PC-3 (cell line): ENCODE data around the gene SHROOM3.

Source experiments
- CTCF ChIP-seq: fragments of 300-600 bp; sonication (generic); conservative IDR thresholded peaks from 2 replicates; pipeline ENCODE4 v1.5.1; 2017; ENCODE audit warnings: antibody characterized with exemption, low read depth, mild to moderate bottlenecking, low read length
- EZH2 ChIP-seq: fragments of 300-600 bp; sonication (generic); IDR thresholded peaks from one replicate; pipeline ENCODE4 v1.6.1; 2017; ENCODE audit warnings: antibody characterized with exemption, mild to moderate bottlenecking, low read length; ENCODE audit not compliant: unreplicated experiment
- EZH2phosphoT487 ChIP-seq: fragments of 300-600 bp; sonication (generic); IDR thresholded peaks from 2 replicates; pipeline ENCODE4 v1.6.1; 2018; ENCODE audit warnings: mild to moderate bottlenecking, antibody characterized with exemption, low read length, borderline replicate concordance

GRCh38 chr4:76712564-76712963, 277.5 kb downstream of the SHROOM3 start:
- TF ChIP-seq EZH2phosphoT487 (no peak), CTCF (no peak), EZH2 (no peak)
